Measurements from ENCODE around the gene TNFAIP1.

- TF ChIP-seq, protein P1, sequence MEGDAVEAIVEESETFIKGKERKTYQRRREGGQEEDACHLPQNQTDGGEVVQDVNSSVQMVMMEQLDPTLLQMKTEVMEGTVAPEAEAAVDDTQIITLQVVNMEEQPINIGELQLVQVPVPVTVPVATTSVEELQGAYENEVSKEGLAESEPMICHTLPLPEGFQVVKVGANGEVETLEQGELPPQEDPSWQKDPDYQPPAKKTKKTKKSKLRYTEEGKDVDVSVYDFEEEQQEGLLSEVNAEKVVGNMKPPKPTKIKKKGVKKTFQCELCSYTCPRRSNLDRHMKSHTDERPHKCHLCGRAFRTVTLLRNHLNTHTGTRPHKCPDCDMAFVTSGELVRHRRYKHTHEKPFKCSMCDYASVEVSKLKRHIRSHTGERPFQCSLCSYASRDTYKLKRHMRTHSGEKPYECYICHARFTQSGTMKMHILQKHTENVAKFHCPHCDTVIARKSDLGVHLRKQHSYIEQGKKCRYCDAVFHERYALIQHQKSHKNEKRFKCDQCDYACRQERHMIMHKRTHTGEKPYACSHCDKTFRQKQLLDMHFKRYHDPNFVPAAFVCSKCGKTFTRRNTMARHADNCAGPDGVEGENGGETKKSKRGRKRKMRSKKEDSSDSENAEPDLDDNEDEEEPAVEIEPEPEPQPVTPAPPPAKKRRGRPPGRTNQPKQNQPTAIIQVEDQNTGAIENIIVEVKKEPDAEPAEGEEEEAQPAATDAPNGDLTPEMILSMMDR (conservative IDR thresholded peaks at IDR 0.05; ENCODE audit: low read depth, low read length) = no peak
- TF ChIP-seq EZH2 (IDR thresholded peaks at IDR 0.05; ENCODE audit: low read length, unreplicated experiment) (no peak), EZH2phosphoT487 (IDR thresholded peaks at IDR 0.05; ENCODE audit: borderline replicate concordance, low read length) (no peak)
These were observed 33.5 kb downstream of the TNFAIP1 start for GRCh38 chr17:28368915-28369683.

Data from PC-3 (cell line).